Tibial artery (tissue), 4 donors: Measurements from ENCODE around the gene A1BG.

Source experiments
- DNase-seq, 2 donors: peaks; one replicate each; pipeline ENCODE4 v3.0.0-alpha.2; 2019
- H3K27ac ChIP-seq, 2 donors: fragments of 200-600 bp; sonication (generic) in 1 of 2; 1 replicate in 1 of 2; 2 replicates in 1 of 2; pipeline ENCODE4 v1.5.1; 2018 to 2019; ENCODE audit warnings: mild to moderate bottlenecking in 1 of 2
- H3K27me3 ChIP-seq, 2 donors: fragments of 200-600 bp; sonication (generic) in 1 of 2; one replicate each; pipeline versions ENCODE4 v1.5.1 to v1.6.0; 2016 to 2019
- H3K36me3 ChIP-seq, 3 donors: fragments of 200-600 bp; sonication (generic) in 2 of 3; one replicate each; pipeline ENCODE4 v1.5.1; 2016 to 2019; ENCODE audit warnings: mild to moderate bottlenecking in 2 of 3
- H3K4me1 ChIP-seq, 4 donors: fragments of 200-600 bp; sonication (generic) in 2 of 4; 1 replicate in 3 of 4; 2 replicates in 1 of 4; pipeline ENCODE4 v1.5.1; 2016 to 2019
- H3K4me3 ChIP-seq, 2 donors: fragments of 200-600 bp; sonication (generic) in 1 of 2; 1 replicate in 1 of 2; 2 replicates in 1 of 2; pipeline ENCODE4 v1.5.1; 2018 to 2019; ENCODE audit warnings: mild to moderate bottlenecking in 2 of 2
- H3K9me3 ChIP-seq, 3 donors: fragments of 200-600 bp; sonication (generic) in 1 of 3; one replicate each; pipeline ENCODE4 v1.5.1; 2016 to 2019
- intact Hi-C: fragments of 100-400 bp; cut with DNase I; formaldehyde crosslinking; loops from one replicate; pipeline ENCODE4 v1.15.0; 2023; ENCODE audit warnings: low total_unique reads
- TF ChIP-seq, protein P1 (sequence below), 2 experiments: fragments of 200-600 bp in 1 of 2; fragments of 450-650 bp in 1 of 2; IDR thresholded peaks; one replicate each; pipeline ENCODE4 v1.5.1; 2017 to 2019; ENCODE audit warnings: antibody characterized with exemption in 2 of 2, mild to moderate bottlenecking in 1 of 2, moderate library complexity in 1 of 2

Gene A1BG, protein sequence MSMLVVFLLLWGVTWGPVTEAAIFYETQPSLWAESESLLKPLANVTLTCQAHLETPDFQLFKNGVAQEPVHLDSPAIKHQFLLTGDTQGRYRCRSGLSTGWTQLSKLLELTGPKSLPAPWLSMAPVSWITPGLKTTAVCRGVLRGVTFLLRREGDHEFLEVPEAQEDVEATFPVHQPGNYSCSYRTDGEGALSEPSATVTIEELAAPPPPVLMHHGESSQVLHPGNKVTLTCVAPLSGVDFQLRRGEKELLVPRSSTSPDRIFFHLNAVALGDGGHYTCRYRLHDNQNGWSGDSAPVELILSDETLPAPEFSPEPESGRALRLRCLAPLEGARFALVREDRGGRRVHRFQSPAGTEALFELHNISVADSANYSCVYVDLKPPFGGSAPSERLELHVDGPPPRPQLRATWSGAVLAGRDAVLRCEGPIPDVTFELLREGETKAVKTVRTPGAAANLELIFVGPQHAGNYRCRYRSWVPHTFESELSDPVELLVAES

DNA sequence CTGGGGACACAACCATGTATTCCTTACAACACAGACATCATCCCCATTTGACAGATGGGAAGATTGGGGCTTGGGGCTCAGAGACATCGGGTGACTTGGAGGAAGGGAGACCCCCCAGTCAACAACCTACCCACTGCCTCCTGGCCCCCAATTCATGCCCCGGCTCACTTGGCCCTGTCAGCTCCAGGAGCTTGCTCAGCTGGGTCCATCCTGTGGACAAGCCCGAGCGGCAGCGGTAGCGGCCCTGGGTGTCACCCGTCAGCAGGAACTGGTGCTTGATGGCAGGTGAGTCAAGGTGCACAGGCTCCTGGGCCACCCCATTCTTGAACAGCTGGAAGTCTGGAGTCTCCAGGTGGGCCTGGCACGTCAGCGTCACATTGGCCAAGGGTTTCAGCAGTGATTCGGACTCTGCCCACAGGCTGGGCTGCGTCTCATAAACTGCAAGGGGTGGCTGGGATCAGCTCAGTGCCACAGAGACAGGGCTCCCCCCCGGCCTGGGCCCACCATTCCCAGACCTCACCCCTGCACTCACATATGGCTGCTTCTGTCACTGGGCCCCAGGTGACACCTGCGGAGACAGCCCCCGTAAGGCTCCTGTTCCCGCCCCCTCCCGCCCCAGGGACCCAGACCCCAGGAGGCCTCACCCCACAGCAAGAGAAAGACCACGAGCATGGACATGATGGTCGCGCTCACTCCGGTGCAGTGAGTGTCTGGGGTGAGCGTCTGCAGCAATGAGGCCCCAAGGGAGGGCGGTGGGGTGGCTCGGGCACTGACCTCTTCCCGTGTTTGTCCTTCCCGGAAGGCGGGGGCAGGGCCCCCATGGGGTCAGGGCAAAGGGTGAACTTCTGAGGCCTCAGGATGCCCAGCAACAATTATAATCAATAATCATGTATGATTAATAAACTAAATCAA is at the start of gene A1BG:
A1BG (minus strand) TSS at position 733 of the 912 bp plus-strand sequence; CDS start at position 678, 55 bp downstream.
- no peak for DNase-seq
- intact Hi-C loops, result no loop called here
- H3K9me3 ChIP-seq, result no peaks in the 10 kb centered on the region
- peaks cover 0 to 31% of the 10 kb centered on the region in 2 donors for H3K27me3 ChIP-seq
- H3K36me3 ChIP-seq, result peaks cover 0 to 27% (median 3%) of the 10 kb centered on the region in 3 donors
- no peak within 1 kb of the TSS for H3K4me3 ChIP-seq
- no peak within 1 kb of the TSS for H3K27ac ChIP-seq
- peaks cover 0 to 43% (median 21%) of the 10 kb centered on the region in 4 donors for H3K4me1 ChIP-seq
- TF ChIP-seq, protein P1, sequence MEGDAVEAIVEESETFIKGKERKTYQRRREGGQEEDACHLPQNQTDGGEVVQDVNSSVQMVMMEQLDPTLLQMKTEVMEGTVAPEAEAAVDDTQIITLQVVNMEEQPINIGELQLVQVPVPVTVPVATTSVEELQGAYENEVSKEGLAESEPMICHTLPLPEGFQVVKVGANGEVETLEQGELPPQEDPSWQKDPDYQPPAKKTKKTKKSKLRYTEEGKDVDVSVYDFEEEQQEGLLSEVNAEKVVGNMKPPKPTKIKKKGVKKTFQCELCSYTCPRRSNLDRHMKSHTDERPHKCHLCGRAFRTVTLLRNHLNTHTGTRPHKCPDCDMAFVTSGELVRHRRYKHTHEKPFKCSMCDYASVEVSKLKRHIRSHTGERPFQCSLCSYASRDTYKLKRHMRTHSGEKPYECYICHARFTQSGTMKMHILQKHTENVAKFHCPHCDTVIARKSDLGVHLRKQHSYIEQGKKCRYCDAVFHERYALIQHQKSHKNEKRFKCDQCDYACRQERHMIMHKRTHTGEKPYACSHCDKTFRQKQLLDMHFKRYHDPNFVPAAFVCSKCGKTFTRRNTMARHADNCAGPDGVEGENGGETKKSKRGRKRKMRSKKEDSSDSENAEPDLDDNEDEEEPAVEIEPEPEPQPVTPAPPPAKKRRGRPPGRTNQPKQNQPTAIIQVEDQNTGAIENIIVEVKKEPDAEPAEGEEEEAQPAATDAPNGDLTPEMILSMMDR (IDR thresholded peaks at IDR 0.05), result no peak

DNA sequence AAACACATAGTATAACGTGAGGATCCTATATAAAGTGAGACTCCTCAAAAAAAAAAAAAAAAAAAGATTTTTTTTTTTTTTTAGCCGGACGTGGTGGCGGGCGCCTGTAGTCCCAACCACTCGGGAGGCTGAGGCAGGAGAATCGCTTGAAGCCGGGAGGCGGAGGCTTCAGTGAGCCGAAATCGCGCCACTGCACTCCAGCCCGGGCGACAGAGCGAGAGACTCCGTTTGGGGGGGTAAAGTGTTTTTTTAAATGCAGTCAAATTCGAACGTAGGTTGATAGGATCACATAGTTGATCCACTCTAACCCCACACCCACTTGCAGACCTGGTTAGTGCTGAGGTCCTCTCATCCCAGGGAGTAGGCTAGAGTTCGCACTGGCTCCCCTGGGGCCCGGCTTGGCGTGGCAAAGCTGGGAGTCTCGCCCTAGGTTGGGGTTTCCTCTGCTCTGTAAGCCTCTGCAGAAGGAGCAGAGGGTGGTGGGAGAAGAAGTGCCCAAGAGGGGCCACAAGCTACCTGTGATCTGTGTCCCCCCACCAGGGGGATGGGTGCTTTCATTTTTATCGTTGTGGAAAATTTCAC is 48.6 kb upstream of the A1BG start:
- peak overlapping the region; percentile 53 to 61 for H3K4me3 ChIP-seq
- intact Hi-C loops, result no loop called here
- H3K4me1 ChIP-seq, result peaks cover 0 to 22% (median 16%) of the 10 kb centered on the region in 4 donors
- no peaks in the 10 kb centered on the region for H3K9me3 ChIP-seq
- H3K36me3 ChIP-seq, result no peaks in the 10 kb centered on the region
- peaks cover 0 to 7% of the 10 kb centered on the region in 2 donors for H3K27me3 ChIP-seq
- TF ChIP-seq, protein P1 (IDR thresholded peaks at IDR 0.05), result no peak
- H3K27ac ChIP-seq, result peak overlapping the region; percentile 63 to 72
- no peak for DNase-seq

DNA sequence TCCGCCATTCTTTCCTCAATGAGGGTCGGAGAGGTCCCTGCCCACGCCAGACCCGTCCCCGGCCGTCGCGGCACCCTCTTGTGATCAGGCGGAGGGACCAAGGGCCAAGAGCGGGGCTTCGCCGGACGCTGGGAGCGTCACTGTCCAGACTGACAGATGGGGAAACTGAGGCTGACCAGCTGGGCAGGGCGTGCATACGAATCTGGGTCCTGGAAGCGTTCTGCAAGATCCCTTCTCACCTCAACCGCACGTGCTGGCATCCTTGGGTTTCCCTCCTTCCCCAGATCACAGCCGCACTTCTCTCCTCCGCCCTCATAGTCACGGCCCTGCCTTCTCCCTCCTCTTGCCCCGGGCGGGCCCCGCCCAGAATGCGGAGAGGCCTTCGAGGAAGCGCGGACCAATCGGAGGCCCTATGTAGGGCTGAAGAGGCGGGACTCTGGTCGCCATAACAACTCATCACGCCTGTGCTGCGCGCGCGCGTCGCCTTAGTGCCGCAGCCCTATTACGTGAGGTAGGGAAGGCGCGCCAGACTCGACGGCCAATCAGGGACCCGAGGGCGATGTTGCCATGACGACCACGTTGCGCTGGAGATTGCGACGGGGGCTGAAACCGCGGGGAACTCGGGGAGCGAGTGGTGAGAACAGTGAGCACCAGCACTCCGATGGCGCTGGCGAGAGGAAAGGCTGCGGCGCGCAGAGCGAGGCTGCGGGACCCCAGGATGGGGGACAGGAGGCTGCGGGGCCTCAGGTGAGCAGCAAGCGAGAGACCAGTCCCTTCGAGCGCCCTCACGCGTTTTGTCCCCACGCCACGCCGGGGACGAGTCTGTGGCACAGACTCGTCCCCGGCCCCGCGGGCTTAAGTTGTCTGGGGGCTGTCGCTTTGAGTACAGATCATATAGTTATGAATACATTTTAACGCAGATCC is 47.9 kb upstream of the A1BG start:
- Histone ChIP-seq H3K4me3 (peak overlapping the region; percentile 53 to 61), H3K36me3 (no peaks in the 10 kb centered on the region), H3K4me1 (peaks cover 0 to 23% (median 20%) of the 10 kb centered on the region in 4 donors), H3K27me3 (peaks cover 0 to 13% of the 10 kb centered on the region in 2 donors), H3K27ac (peak overlapping the region; percentile 63 to 72), H3K9me3 (no peaks in the 10 kb centered on the region)
- intact Hi-C loops, result no loop called here
- peak; percentile 99 to 100 for DNase-seq
- TF ChIP-seq, protein P1 (IDR thresholded peaks at IDR 0.05), result peak in 1 of 2 experiments; percentile 9

DNA sequence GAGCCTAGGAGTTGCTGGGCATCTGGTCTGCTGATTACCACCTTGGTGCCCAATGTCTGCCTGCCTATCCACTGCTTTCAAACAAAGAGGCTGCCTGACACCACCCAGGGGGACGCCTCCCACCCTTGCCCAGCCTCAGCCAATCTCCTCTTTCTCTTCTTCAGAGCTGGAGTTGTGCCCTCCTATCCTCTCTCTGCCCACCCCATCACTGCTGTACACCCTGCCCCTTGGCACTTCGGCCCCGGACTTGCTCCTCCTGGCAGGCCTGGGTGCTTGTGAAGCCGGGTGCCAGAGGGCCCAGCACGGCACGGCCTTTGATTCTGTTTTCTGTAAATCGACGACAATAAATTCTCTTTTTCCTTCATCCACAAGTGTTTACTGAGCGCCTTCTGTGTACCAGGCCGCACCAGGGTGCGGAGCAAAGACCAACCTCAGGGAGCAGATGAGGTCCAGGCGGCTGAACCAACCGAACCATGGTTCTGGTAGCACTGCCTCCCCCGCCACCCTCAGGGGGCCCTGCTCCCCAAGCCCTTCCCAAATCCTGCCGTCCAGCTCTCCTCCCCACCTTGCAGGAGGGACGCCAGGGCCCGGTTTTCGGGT is 47.1 kb upstream of the A1BG start:
- intact Hi-C loops, result no loop called here
- Histone ChIP-seq H3K4me1 (peaks cover 0 to 31% (median 24%) of the 10 kb centered on the region in 4 donors), H3K27ac (peak overlapping the region; percentile 47 to 51), H3K36me3 (no peaks in the 10 kb centered on the region), H3K9me3 (no peaks in the 10 kb centered on the region), H3K4me3 (peak overlapping the region; percentile 53 to 61), H3K27me3 (peaks cover 0 to 21% of the 10 kb centered on the region in 2 donors)
- TF ChIP-seq, protein P1 (IDR thresholded peaks at IDR 0.05), result no peak
- DNase-seq, result no peak
